ENCODE results near the gene MYO1E.

MYO1E gene

DNA sequence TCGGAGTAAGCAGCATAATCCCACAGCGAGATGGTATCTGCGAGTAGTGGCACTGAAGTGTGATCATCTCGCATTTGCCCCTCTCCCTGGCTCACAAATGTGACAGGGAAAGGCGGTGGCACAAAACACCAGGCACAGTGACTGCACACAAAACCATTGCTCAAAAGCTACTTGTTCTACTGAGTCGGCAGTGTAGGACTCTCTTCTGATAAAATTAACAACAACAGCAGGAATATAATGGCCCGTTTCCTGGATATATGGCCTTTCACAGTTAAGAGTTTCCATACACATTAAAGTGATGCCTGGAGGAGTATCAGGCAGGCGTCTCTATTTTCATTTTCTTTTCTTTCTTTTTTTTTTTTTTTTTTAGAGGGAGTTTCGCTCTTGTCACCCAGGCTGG is 69.0 kb downstream of the MYO1E start:
- TF ChIP-seq, protein P1, sequence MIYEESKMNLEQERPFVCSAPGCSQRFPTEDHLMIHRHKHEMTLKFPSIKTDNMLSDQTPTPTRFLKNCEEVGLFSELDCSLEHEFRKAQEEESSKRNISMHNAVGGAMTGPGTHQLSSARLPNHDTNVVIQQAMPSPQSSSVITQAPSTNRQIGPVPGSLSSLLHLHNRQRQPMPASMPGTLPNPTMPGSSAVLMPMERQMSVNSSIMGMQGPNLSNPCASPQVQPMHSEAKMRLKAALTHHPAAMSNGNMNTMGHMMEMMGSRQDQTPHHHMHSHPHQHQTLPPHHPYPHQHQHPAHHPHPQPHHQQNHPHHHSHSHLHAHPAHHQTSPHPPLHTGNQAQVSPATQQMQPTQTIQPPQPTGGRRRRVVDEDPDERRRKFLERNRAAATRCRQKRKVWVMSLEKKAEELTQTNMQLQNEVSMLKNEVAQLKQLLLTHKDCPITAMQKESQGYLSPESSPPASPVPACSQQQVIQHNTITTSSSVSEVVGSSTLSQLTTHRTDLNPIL (CRISPR knock-in tag; IDR thresholded peaks at IDR 0.05; ENCODE audit: low read depth): no peak
- no peak for TF ChIP-seq RARB (CRISPR knock-in tag; IDR thresholded peaks at IDR 0.05)
- no peak for TF ChIP-seq BACH2 (CRISPR knock-in tag; IDR thresholded peaks at IDR 0.05; ENCODE audit: borderline replicate concordance)
- TF ChIP-seq, protein P2, sequence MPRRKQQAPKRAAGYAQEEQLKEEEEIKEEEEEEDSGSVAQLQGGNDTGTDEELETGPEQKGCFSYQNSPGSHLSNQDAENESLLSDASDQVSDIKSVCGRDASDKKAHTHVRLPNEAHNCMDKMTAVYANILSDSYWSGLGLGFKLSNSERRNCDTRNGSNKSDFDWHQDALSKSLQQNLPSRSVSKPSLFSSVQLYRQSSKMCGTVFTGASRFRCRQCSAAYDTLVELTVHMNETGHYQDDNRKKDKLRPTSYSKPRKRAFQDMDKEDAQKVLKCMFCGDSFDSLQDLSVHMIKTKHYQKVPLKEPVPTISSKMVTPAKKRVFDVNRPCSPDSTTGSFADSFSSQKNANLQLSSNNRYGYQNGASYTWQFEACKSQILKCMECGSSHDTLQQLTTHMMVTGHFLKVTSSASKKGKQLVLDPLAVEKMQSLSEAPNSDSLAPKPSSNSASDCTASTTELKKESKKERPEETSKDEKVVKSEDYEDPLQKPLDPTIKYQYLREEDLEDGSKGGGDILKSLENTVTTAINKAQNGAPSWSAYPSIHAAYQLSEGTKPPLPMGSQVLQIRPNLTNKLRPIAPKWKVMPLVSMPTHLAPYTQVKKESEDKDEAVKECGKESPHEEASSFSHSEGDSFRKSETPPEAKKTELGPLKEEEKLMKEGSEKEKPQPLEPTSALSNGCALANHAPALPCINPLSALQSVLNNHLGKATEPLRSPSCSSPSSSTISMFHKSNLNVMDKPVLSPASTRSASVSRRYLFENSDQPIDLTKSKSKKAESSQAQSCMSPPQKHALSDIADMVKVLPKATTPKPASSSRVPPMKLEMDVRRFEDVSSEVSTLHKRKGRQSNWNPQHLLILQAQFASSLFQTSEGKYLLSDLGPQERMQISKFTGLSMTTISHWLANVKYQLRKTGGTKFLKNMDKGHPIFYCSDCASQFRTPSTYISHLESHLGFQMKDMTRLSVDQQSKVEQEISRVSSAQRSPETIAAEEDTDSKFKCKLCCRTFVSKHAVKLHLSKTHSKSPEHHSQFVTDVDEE (CRISPR knock-in tag; IDR thresholded peaks at IDR 0.05): no peak
- no peak for ATAC-seq

DNA sequence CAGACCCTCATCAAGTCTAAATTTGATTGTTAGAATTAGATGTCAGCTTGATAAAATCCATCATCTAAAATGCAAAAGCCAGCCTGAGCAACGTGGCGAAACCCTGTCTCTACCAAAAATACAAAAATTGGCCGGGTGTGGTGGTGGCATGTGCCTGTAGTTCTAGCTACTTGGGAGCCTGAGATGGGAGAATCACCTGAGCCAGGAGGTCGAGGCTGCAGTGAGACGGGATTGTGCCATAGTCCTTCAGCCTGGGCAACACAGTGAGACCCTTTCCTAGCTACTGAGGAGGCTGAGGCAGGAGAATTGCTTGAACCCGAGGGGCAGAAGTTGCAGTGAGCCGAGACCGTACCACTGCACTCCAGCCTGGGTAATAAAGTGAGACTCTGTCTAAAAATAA is 69.5 kb downstream of the MYO1E start:
- ATAC-seq: no peak
- TF ChIP-seq TCF4 (CRISPR knock-in tag; IDR thresholded peaks at IDR 0.05; ENCODE audit: borderline replicate concordance) (no peak), BACH2 (CRISPR knock-in tag; IDR thresholded peaks at IDR 0.05; ENCODE audit: borderline replicate concordance) (no peak), PPARA (CRISPR knock-in tag; IDR thresholded peaks at IDR 0.05; ENCODE audit: borderline replicate concordance) (no peak), GLIS3 (CRISPR knock-in tag; IDR thresholded peaks at IDR 0.05) (no peak), OSR1 (CRISPR knock-in tag; IDR thresholded peaks at IDR 0.05) (no peak), ISL1 (CRISPR knock-in tag; IDR thresholded peaks at IDR 0.05) (no peak)
- TF ChIP-seq, protein P3, sequence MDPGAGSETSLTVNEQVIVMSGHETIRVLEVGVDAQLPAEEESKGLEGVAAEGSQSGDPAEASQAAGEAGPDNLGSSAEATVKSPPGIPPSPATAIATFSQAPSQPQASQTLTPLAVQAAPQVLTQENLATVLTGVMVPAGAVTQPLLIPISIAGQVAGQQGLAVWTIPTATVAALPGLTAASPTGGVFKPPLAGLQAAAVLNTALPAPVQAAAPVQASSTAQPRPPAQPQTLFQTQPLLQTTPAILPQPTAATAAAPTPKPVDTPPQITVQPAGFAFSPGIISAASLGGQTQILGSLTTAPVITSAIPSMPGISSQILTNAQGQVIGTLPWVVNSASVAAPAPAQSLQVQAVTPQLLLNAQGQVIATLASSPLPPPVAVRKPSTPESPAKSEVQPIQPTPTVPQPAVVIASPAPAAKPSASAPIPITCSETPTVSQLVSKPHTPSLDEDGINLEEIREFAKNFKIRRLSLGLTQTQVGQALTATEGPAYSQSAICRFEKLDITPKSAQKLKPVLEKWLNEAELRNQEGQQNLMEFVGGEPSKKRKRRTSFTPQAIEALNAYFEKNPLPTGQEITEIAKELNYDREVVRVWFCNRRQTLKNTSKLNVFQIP (CRISPR knock-in tag; IDR thresholded peaks at IDR 0.05; ENCODE audit: borderline replicate concordance, low read depth): no peak
- TF ChIP-seq, protein P4, sequence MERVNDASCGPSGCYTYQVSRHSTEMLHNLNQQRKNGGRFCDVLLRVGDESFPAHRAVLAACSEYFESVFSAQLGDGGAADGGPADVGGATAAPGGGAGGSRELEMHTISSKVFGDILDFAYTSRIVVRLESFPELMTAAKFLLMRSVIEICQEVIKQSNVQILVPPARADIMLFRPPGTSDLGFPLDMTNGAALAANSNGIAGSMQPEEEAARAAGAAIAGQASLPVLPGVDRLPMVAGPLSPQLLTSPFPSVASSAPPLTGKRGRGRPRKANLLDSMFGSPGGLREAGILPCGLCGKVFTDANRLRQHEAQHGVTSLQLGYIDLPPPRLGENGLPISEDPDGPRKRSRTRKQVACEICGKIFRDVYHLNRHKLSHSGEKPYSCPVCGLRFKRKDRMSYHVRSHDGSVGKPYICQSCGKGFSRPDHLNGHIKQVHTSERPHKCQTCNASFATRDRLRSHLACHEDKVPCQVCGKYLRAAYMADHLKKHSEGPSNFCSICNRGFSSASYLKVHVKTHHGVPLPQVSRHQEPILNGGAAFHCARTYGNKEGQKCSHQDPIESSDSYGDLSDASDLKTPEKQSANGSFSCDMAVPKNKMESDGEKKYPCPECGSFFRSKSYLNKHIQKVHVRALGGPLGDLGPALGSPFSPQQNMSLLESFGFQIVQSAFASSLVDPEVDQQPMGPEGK (CRISPR knock-in tag; IDR thresholded peaks at IDR 0.05; ENCODE audit: borderline replicate concordance): no peak
- TF ChIP-seq, protein P1 (CRISPR knock-in tag; IDR thresholded peaks at IDR 0.05; ENCODE audit: low read depth): no peak
- TF ChIP-seq, protein P2 (CRISPR knock-in tag; IDR thresholded peaks at IDR 0.05): no peak

DNA sequence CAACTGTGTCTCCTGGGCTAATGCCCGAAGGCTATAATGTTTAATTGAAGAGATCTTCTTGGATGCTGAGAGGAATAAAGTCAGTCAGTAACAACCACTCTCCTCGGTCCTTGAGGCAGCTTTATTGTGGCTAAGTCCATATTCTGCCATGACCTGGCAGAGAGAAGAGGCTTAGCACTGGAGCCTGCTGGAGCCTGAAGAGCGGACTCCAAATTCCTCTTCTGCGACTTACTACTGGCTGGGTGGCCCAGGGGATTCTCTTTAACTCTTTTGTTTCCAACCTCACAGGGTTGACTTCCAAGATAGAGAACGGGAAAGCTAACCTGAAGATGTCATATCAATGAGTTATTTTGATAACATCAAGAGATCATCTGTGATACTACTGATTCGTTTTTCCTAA is 71.1 kb downstream of the MYO1E start:
- no peak for ATAC-seq

More for the DNA sequence above, 71.1 kb downstream of the MYO1E start:
- TF ChIP-seq, protein P4 (CRISPR knock-in tag; IDR thresholded peaks at IDR 0.05; ENCODE audit: borderline replicate concordance): no peak
- TF ChIP-seq TOX (CRISPR knock-in tag; IDR thresholded peaks at IDR 0.05; ENCODE audit: borderline replicate concordance) (no peak), ARNTL (CRISPR knock-in tag; IDR thresholded peaks at IDR 0.05; ENCODE audit: borderline replicate concordance, low read depth) (no peak)
